Ascending aorta (tissue), 2 donors: ENCODE data around the gene POLR2J. TPM values are rescaled to one million over a fixed set of nuclear protein-coding genes. Genes with fewer than 3 reads are reported as not detected.

Source experiments
- DNase-seq, 2 donors: peaks; one replicate each; pipeline ENCODE4 v3.0.0-alpha.2; 2019; ENCODE audit warnings: low spot score in 2 of 2
- H3K27ac ChIP-seq, 2 donors: fragments of 200-600 bp; sonication (generic); one replicate each; pipeline ENCODE4 v1.5.1; 2016 to 2017; ENCODE audit warnings: mild to moderate bottlenecking in 1 of 2
- H3K27me3 ChIP-seq: fragments of 200-600 bp; sonication (generic); one replicate; pipeline ENCODE4 v1.5.1; 2017
- H3K36me3 ChIP-seq, 2 donors: fragments of 200-600 bp; sonication (generic); one replicate each; pipeline ENCODE4 v1.5.1; 2016
- H3K4me1 ChIP-seq, 2 donors: fragments of 200-600 bp; sonication (generic); one replicate each; pipeline ENCODE4 v1.5.1; 2016 to 2017; ENCODE audit warnings: mild to moderate bottlenecking in 1 of 2
- H3K4me3 ChIP-seq, 2 donors: fragments of 200-600 bp; sonication (generic); one replicate each; pipeline ENCODE4 v1.5.1; 2016 to 2017; ENCODE audit warnings: mild to moderate bottlenecking in 1 of 2
- H3K9me3 ChIP-seq, 2 donors: fragments of 200-600 bp; sonication (generic); one replicate each; pipeline ENCODE4 v1.5.1; 2016
- intact Hi-C: fragments of 100-400 bp; cut with DNase I; formaldehyde crosslinking; loops from one replicate; pipeline ENCODE4 v1.15.1; 2023
- total RNA-seq: library from RNA; depleted of rRNA; stranded (reverse); fragments of >200 nt; gene quantifications from one replicate; pipeline ENCODE4 v1.1.0, GENCODE V29; 2016
- TF ChIP-seq, protein P1 (sequence below), 3 experiments: fragments of 200-600 bp in 2 of 3; fragments of 450-650 bp in 1 of 3; sonication (generic) in 2 of 3; IDR thresholded peaks; one replicate each; pipeline ENCODE4 v1.5.1; 2016 to 2019; ENCODE audit warnings: antibody characterized with exemption in 3 of 3, mild to moderate bottlenecking in 1 of 3, moderate library complexity in 1 of 3

POLR2J gene
- total RNA-seq, 1 donor from 2014 or later: 40.8 TPM

DNA sequence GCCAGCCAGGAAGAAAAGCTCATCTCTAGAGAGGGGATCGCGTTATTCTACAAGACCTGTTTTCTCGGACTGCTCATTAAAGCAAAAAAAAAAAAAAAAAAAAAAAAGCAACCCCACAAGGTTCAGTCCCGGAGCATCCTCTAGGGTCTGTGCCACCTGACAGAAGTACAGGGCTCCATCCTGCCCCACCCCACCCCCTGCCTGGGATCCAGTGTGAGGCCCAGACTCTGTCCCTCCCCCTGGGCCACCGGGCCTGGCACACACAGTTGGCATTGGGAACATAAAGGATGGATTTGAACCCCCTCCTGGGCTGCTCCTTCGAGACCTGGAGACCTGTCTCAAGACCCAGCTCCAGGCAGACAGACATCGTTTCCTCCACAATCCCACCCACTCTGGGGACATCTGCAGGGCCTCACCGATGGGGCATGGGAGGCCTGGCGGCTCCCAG lies 44.7 kb downstream of the POLR2J start:
- H3K9me3 ChIP-seq: no peaks in the 10 kb centered on the region
- peak overlapping the region in 1 of 2 donors; percentile 44 for H3K27ac ChIP-seq
- H3K4me1 ChIP-seq: peaks cover 0 to 10% of the 10 kb centered on the region in 2 donors
- intact Hi-C loops: loop anchor here (5.0 kb wide), 2 partner anchors 37 to 1217 kb away; partner anchors contain the start of genes PLOD3, PRKRIP1 and ZNHIT1
- peaks cover 0 to 3% of the 10 kb centered on the region in 2 donors for H3K36me3 ChIP-seq
- peak in 1 of 2 donors; percentile 63 for DNase-seq
- H3K27me3 ChIP-seq: no peaks in the 10 kb centered on the region
- peak overlapping the region; percentile 74 to 76 for H3K4me3 ChIP-seq
- TF ChIP-seq, protein P1, sequence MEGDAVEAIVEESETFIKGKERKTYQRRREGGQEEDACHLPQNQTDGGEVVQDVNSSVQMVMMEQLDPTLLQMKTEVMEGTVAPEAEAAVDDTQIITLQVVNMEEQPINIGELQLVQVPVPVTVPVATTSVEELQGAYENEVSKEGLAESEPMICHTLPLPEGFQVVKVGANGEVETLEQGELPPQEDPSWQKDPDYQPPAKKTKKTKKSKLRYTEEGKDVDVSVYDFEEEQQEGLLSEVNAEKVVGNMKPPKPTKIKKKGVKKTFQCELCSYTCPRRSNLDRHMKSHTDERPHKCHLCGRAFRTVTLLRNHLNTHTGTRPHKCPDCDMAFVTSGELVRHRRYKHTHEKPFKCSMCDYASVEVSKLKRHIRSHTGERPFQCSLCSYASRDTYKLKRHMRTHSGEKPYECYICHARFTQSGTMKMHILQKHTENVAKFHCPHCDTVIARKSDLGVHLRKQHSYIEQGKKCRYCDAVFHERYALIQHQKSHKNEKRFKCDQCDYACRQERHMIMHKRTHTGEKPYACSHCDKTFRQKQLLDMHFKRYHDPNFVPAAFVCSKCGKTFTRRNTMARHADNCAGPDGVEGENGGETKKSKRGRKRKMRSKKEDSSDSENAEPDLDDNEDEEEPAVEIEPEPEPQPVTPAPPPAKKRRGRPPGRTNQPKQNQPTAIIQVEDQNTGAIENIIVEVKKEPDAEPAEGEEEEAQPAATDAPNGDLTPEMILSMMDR (IDR thresholded peaks at IDR 0.05): no peak

GRCh38 chr7:102433219-102434038 lies 45.3 kb downstream of the POLR2J start, which contains the start of gene ORAI2:
Gene ORAI2 (plus strand): TSS chr7:102433575. CDS start chr7:102438957, 5,382 bp downstream.
- Histone ChIP-seq H3K4me1 (peaks cover 0 to 10% of the 10 kb centered on the region in 2 donors), H3K27ac (peak within 1 kb of the TSS; percentile 44 to 65), H3K4me3 (peak within 1 kb of the TSS; percentile 74 to 76), H3K36me3 (no peaks in the 10 kb centered on the region), H3K27me3 (no peaks in the 10 kb centered on the region), H3K9me3 (no peaks in the 10 kb centered on the region)
- intact Hi-C loops: loop anchor here (2.0 to 5.0 kb wide), 3 partner anchors 31 to 1216 kb away; partner anchors contain the start of genes ALKBH4, LRWD1, PLOD3 and PRKRIP1
- peak in 1 of 2 donors; percentile 87 for DNase-seq
- TF ChIP-seq, protein P1 (IDR thresholded peaks at IDR 0.05): no peak

DNA sequence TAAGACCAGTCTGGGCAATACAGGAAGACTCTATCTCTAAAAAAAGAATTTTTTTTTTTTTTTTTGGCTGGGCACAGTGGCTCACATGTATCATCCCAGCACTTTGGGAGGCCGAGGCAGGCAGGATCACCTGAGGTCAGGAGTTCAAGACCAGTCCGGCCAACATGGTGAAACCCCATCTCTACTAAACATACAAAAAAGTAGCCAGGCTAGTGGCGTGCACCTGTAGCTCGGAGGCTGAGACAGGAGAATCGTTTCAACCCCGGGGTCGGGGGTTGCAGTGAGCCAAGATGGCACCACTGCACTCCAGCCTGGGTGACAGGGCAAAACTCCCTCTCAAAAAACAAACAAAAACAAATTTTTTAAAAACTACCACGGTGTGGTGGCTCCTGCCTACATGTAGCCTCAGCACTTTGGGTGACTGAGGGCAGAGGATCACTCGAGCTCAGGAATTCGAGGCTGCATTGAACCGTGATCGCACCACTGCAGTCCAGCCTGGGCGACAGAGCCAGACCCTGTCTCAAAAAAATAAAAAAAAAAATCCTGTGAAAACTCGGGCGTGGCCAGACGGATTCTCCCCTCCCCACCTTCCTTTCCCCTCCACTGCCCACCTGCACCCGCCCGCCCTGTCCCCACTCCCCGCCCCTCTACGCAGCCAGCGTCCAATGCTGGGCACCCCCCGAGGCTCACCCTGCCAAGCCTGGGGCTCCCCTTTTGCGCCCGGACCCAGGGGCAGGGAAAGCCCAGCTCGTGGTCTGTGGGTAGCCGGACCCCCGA lies 46.1 kb downstream of the POLR2J start:
- no peaks in the 10 kb centered on the region for H3K9me3 ChIP-seq
- TF ChIP-seq, protein P1 (IDR thresholded peaks at IDR 0.05): no peak
- peaks cover 0 to 10% of the 10 kb centered on the region in 2 donors for H3K4me1 ChIP-seq
- H3K36me3 ChIP-seq: no peaks in the 10 kb centered on the region
- peak overlapping the region; percentile 74 to 76 for H3K4me3 ChIP-seq
- no peaks in the 10 kb centered on the region for H3K27me3 ChIP-seq
- intact Hi-C loops: loop anchor here (2.0 to 5.0 kb wide), 3 partner anchors 32 to 1215 kb away; partner anchors contain the start of genes ALKBH4, LRWD1, PLOD3 and PRKRIP1
- no peak for DNase-seq
- peak overlapping the region; percentile 32 to 65 for H3K27ac ChIP-seq

GRCh38 chr7:102431617-102432298 lies 47.0 kb downstream of the POLR2J start:
- DNase-seq: peak in 1 of 2 donors; percentile 66
- H3K9me3 ChIP-seq: no peaks in the 10 kb centered on the region
- TF ChIP-seq, protein P1 (IDR thresholded peaks at IDR 0.05): no peak
- H3K4me1 ChIP-seq: peaks cover 0 to 10% of the 10 kb centered on the region in 2 donors
- H3K27ac ChIP-seq: no peak overlapping the region
- no peak overlapping the region for H3K4me3 ChIP-seq
- peaks cover 0 to 5% of the 10 kb centered on the region in 2 donors for H3K36me3 ChIP-seq
- intact Hi-C loops: loop anchor here (2.0 to 5.0 kb wide), 3 partner anchors 33 to 1214 kb away; partner anchors contain the start of genes ALKBH4, LRWD1, PLOD3 and PRKRIP1
- no peaks in the 10 kb centered on the region for H3K27me3 ChIP-seq
